Chondrocyte (in vitro differentiated cells): ENCODE measurements around the gene ARHGAP22. TPM values are rescaled to one million over a fixed set of nuclear protein-coding genes. Genes with fewer than 3 reads are reported as not detected.

ENCODE experiments used
- DNase-seq: peaks from one replicate; pipeline ENCODE4 v3.0.0; 2021; ENCODE audit warnings: mixed read lengths, low spot score
- H3K27ac Mint-ChIP-seq: one replicate; pipeline ENCODE4 v1.8.0; 2021; ENCODE audit warnings: mild to moderate bottlenecking, moderate library complexity, mixed read lengths; ENCODE audit not compliant: unreplicated experiment
- H3K27me3 Mint-ChIP-seq: 2 replicates; pipeline ENCODE4 v1.8.0; 2021; ENCODE audit warnings: low read depth, mixed read lengths
- H3K36me3 Mint-ChIP-seq: 2 replicates; pipeline ENCODE4 v1.8.0; 2021; ENCODE audit warnings: low read depth, mixed read lengths
- H3K4me1 Mint-ChIP-seq: 2 replicates; pipeline ENCODE4 v1.8.0; 2021; ENCODE audit warnings: low read depth, mild to moderate bottlenecking, mixed read lengths
- H3K4me3 Mint-ChIP-seq: one replicate; pipeline ENCODE4 v1.8.0; 2021; ENCODE audit warnings: mild to moderate bottlenecking, moderate library complexity, mixed read lengths; ENCODE audit not compliant: unreplicated experiment
- H3K9me3 Mint-ChIP-seq: 2 replicates; pipeline ENCODE4 v1.8.0; 2021; ENCODE audit warnings: low read depth, mixed read lengths
- total RNA-seq: library from RNA; stranded (reverse); gene quantifications from 3 replicates; pipeline ENCODE4 v1.2.1, GENCODE V29; 2021
- TF ChIP-seq, protein P1 (sequence below): fragments of 200-600 bp; sonication (generic); IDR thresholded peaks from 2 replicates; pipeline ENCODE4 v1.5.0; 2021; ENCODE audit warnings: antibody characterized with exemption, mild to moderate bottlenecking, moderate library complexity

ARHGAP22 gene
- total RNA-seq, 1 donor from 2014 or later, result 8.8 TPM

DNA sequence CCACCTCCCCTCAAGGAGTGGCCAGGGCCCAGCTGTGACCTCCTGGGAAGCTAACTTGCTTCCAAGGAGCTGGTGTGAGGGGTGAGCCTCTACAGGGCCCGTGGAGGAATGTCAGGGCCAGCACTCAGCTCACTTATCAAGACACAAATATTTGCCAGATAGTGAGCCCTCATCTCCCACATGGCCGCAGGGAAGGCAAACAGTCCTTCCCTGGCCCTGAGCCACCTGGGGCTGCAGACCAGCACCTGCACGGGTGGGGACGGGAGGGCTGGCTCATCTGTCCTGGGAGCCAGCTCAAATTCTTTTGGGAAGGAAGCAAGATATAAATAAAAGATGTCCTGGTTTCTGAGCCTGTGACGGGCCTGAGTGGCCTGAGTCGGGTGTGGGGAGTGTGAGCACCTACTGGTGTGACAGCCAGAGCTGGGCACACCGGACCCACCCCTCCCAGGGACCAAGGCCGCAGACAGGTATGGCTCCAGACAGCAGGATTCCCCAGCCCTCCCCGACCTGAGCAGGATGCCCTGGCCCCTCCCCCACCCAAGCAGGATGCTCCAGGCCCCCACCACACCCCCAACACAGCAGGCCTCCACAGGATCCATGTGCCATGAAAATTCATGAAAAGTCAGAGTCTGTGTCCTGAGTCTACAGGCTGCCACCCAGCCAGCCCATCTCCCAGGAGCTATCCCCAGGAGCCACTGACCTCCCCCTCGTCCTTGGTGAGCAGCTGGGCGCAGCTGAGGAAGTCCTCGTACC, 150.4 kb downstream of the ARHGAP22 start:
- Mint-ChIP-seq H3K36me3 (no peaks in the 10 kb centered on the region), H3K27ac (no peak overlapping the region), H3K27me3 (no peaks in the 10 kb centered on the region), H3K9me3 (no peaks in the 10 kb centered on the region), H3K4me1 (peaks cover 6% of the 10 kb centered on the region), H3K4me3 (no peak overlapping the region)
- TF ChIP-seq, protein P1, sequence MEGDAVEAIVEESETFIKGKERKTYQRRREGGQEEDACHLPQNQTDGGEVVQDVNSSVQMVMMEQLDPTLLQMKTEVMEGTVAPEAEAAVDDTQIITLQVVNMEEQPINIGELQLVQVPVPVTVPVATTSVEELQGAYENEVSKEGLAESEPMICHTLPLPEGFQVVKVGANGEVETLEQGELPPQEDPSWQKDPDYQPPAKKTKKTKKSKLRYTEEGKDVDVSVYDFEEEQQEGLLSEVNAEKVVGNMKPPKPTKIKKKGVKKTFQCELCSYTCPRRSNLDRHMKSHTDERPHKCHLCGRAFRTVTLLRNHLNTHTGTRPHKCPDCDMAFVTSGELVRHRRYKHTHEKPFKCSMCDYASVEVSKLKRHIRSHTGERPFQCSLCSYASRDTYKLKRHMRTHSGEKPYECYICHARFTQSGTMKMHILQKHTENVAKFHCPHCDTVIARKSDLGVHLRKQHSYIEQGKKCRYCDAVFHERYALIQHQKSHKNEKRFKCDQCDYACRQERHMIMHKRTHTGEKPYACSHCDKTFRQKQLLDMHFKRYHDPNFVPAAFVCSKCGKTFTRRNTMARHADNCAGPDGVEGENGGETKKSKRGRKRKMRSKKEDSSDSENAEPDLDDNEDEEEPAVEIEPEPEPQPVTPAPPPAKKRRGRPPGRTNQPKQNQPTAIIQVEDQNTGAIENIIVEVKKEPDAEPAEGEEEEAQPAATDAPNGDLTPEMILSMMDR, result no peak
- peak; percentile 79 for DNase-seq

DNA sequence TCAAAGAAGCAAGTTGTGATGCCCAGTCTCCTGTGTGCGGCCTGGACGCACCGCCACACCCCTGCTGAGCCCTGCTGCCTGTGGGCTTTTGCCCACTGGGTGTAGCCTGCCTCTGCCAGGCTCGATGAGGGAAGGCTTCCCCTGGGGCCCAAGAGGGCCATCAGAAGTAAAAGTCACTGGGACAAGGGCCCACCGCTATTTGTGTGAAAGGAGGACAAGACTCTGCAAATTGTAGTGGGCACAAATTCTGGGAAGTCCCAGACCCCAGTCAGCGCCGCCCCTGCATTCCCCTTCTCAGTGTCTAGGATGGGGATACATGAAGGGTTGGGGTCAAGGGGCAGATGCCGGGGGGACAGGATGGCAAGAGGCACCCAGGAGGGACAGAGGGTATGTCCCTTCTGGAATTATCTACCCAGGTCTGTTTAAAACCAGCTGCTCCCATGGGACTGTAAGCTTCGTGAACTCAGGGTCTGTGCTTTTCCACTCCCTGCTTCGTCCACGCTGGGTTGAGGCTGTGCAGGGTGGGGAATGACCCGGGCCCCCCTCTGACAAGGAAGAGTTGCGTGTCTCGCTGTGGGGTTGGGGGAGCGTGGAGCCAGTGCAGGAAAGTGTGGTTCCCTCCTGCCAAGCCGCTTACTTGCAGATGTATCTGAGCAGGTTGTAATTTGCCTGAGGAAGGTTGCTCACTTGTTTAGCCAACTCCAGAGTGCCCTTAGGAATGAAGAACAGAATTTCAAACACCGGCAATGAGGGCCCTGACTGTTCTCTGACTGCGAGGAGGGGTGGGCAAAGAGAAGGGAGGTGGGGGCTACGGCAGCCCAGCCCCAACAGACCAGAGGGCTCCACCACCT, 151.2 kb downstream of the ARHGAP22 start:
- H3K4me3 Mint-ChIP-seq, result no peak overlapping the region
- no peaks in the 10 kb centered on the region for H3K27me3 Mint-ChIP-seq
- DNase-seq, result peak; percentile 72
- H3K27ac Mint-ChIP-seq, result no peak overlapping the region
- H3K9me3 Mint-ChIP-seq, result no peaks in the 10 kb centered on the region
- TF ChIP-seq, protein P1, result no peak
- no peaks in the 10 kb centered on the region for H3K36me3 Mint-ChIP-seq
- H3K4me1 Mint-ChIP-seq, result peaks cover 6% of the 10 kb centered on the region

DNA sequence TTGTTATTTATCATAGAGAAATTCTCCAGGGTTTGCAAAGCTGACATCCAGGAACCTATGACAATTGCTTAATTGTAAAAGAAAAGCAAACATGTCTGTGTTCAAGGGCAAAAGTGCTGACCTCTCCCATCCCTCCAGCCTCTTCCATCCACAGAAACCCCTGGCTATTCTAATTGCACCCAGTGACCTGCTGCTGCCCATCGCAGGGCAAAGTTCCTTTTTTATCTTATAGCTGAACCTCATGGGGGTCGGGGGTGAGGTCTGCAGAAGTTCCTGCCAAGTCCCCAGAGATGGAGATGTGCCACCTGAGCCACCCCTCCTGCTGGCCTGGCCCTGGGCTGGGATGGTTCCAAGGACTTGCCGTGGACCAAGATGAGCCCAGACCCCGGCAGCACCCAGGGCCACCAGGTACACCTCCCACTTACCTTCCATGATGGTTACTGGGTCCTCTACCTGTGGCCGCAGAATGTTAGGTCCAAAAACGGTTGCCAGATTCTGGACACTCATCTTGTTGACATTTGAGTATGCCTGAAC, 151.9 kb downstream of the ARHGAP22 start:
- Mint-ChIP-seq H3K9me3 (no peaks in the 10 kb centered on the region), H3K27ac (no peak overlapping the region), H3K36me3 (no peaks in the 10 kb centered on the region), H3K4me1 (peaks cover 6% of the 10 kb centered on the region), H3K4me3 (no peak overlapping the region), H3K27me3 (no peaks in the 10 kb centered on the region)
- DNase-seq, result no peak
- TF ChIP-seq, protein P1, result no peak

DNA sequence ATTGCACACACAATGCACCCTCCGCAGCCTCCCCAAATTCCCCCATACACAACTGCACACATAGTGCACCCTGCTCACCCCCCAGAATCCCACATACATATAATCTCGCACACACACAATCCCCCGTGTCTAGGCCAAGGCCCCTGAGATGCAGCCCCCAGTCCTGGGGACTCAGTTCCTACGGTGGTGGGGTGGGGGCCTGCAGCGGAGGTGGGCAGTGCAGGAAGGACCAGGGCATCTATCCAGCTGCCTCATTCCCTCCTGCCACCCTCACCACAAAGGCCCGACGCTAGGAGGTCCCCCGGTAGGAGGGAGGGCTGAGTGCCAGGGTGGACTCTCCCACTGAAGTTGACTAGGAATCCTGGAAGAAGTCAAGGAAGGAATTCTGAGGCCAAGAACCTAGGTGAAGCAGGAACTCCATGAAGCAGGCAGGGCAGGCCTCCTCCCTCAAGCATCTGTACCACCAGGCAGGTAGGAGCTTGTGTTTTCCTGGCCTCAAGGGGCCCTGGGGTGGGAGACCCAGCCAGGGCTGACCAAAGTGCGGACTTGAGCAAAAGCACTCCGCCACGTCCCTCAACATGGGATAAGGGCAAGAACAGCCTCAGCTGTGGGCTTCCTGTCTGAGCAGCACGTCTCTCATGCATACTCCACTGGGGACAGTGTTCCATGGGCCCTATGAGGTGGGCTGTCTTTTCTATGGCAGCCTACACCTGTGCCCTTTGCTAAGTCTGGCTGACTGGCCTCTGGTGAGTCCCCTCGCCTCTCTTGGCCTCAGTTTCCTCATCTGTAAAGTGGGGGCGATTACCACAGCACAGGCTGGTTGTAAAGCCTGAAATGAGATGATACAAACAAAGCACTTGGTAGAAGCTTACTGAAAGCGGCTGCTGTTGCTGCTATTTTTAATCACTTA, 152.6 kb downstream of the ARHGAP22 start:
- Mint-ChIP-seq H3K27me3 (no peaks in the 10 kb centered on the region), H3K27ac (no peak overlapping the region), H3K4me1 (peaks cover 6% of the 10 kb centered on the region), H3K36me3 (no peaks in the 10 kb centered on the region), H3K9me3 (no peaks in the 10 kb centered on the region), H3K4me3 (no peak overlapping the region)
- DNase-seq, result no peak
- TF ChIP-seq, protein P1, result no peak
